SK-N-MC (cell line): ENCODE results near the gene OCA2.

ENCODE experiments used
- DNase-seq: peaks from one replicate; pipeline ENCODE4 v3.0.0-alpha.2; 2011; ENCODE audit warnings: low read depth, low spot score
- H3K27ac ChIP-seq: fragments of 200-600 bp; sonication (generic); 2 replicates; pipeline ENCODE4 v1.5.1; 2016; ENCODE audit warnings: mixed run types
- H3K36me3 ChIP-seq: fragments of 200-600 bp; sonication (generic); 2 replicates; pipeline ENCODE4 v1.6.1; 2017; ENCODE audit warnings: antibody characterized with exemption, low read length, mixed read lengths; ENCODE audit not compliant: insufficient read depth
- H3K4me3 ChIP-seq: fragments of 200-600 bp; sonication (generic); 2 replicates; pipeline ENCODE4 v1.5.1; 2016
- H3K9ac ChIP-seq: fragments of 200-600 bp; sonication (generic); 2 replicates; pipeline ENCODE4 v1.8.0; 2017; ENCODE audit warnings: mixed run types, mixed read lengths; ENCODE audit not compliant: insufficient read length
- H3K9me3 ChIP-seq: fragments of 200-600 bp; sonication (generic); 2 replicates; pipeline ENCODE4 v1.6.1; 2017; ENCODE audit warnings: low read depth, mild to moderate bottlenecking, antibody characterized with exemption, low read length, moderate library complexity, mixed read lengths
- EZH2 ChIP-seq: fragments of 200-600 bp; sonication (generic); IDR thresholded peaks from one replicate; pipeline ENCODE4 v1.6.1; 2017; ENCODE audit warnings: antibody characterized with exemption
- FOXP2 ChIP-seq: optimal IDR thresholded peaks from 2 replicates; pipeline ENCODE3; 2011; ENCODE audit warnings: mild to moderate bottlenecking, moderate library complexity; ENCODE audit not compliant: insufficient read depth; ENCODE audit errors: extremely low read length, control extremely low read depth
- POLR2AphosphoS5 ChIP-seq: IDR thresholded peaks from 2 replicates; pipeline ENCODE4 v1.6.1; 2012; ENCODE audit warnings: mild to moderate bottlenecking, low read depth, low read length, borderline replicate concordance

OCA2 gene

DNA sequence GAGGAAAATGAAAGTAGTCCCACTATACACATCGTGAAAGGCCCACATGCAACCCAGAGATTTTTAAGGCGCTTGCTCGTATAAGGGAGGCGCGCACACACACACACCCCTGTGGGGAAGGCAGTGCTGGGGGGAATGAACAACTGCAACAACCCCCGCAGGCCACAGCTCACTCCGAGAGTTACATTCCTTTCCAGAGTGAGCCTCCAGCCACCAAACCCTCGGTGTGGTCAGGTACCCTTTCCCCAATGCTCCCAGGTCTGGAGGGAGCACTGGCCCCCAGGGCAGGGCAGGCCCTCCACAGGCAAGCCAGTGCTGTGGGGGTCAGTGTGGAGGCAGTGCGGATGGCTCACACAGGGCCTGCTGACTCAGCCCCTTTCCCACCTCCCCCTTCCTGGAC, 115.6 kb downstream of the OCA2 start:
- Histone ChIP-seq H3K36me3 (no peaks in the 10 kb centered on the region), H3K9ac (no peak overlapping the region), H3K4me3 (no peak overlapping the region), H3K27ac (no peak overlapping the region), H3K9me3 (no peaks in the 10 kb centered on the region)
- DNase-seq, result no peak
- TF ChIP-seq FOXP2, result no peak
- TF ChIP-seq POLR2AphosphoS5, result no peak
- TF ChIP-seq EZH2, result no peak

DNA sequence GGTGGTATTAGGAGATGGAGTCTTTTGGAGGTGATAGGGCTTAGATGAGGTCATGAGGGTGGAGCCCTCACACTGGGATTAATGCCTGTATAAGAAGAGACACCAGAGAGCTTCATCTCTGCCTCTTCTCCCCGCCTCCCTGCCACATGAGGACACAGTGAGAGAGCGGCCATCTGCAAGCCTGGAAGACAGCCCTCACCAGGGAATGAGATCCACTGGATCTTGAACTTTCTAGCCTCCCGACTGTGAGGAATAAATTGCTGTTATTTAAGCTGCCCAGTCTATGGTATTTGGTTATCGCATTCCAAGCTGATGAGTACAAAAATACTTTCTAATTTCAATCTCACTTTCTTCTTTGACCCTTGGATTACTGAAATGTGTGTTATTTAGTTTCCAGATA, 121.4 kb downstream of the OCA2 start:
- DNase-seq, result no peak
- H3K9me3 ChIP-seq, result no peaks in the 10 kb centered on the region
- no peak overlapping the region for H3K27ac ChIP-seq
- no peak overlapping the region for H3K4me3 ChIP-seq
- TF ChIP-seq FOXP2 (no peak), EZH2 (no peak), POLR2AphosphoS5 (no peak)
- H3K36me3 ChIP-seq, result no peaks in the 10 kb centered on the region
- no peak overlapping the region for H3K9ac ChIP-seq

DNA sequence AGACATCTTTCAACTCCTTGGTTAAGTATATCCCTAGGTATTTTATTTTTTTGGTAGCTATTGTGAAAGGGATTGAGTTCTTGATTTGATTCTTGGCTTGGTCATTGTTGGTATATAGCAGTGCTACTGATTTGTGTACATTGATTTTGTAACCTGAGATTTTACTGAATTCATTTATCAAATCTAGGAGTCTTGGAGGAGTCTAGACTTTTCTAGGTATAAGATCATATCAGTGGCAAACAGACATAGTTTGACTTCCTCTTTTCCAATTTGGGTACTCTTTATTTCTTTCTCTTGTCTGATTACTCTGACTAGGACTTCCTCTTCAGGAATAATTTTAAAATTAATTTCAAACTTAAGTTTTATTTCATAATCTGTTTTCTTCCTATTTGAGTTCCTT, 125.2 kb downstream of the OCA2 start:
- Histone ChIP-seq H3K9ac (no peak overlapping the region), H3K36me3 (no peaks in the 10 kb centered on the region), H3K27ac (no peak overlapping the region), H3K4me3 (no peak overlapping the region), H3K9me3 (no peaks in the 10 kb centered on the region)
- no peak for DNase-seq
- TF ChIP-seq POLR2AphosphoS5 (no peak), EZH2 (no peak), FOXP2 (no peak)

DNA sequence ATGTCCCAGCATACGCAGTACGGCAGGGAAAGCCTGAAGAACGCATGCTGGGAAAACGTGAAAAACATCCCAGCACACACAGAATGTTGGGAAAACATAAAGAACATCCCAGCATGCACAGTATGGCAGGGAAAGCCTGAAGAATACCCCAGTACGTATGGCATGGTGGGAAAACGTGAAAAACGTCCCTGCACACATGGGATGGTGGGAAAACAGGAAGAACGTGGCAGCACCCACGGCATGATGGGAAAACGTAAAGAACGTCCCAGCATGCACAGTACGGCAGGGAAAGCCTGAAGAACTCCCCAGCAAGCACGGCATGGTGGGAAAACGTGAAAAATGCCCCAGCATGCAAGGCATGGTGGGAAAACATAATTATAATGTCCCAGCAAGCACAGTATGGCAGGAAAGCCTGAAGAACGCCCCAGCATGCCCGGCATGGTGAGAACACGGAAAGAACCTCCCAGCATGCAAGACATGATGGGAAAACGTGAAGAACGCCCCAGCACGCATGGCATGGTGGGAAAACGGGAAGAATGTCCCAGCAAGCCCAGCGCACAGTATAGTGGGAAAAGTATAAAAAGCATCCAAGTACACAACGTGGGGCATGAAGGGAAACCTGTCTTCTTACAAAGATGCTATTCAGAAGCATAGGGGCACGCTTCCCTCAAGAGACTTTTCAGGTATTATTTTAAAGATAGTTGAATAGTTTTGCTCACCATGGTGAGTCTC, 128.3 kb downstream of the OCA2 start:
- no peak for DNase-seq
- TF ChIP-seq FOXP2 (no peak), EZH2 (no peak), POLR2AphosphoS5 (no peak)
- Histone ChIP-seq H3K36me3 (no peaks in the 10 kb centered on the region), H3K9me3 (no peaks in the 10 kb centered on the region), H3K9ac (no peak overlapping the region), H3K27ac (no peak overlapping the region), H3K4me3 (no peak overlapping the region)

DNA sequence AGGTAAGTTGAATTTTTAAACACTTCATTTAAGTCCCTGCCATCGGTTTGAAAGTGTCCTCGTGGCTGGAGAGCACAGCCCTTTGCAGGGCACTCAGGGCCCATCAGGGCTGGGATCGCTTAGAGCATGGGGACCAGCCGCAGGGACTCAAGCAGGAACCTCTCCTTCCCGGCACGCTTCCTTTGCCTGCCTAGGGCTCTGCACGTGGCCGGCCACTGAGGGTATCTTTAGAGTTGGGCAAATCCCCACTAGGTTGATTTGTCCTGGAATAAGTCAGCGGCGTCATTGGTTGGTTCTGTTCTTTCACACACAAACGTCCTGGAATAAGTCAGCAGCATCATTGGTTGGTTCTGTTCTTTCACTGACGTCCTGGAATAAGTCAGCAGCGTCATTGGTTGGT, 131.6 kb downstream of the OCA2 start:
- TF ChIP-seq FOXP2, result no peak
- TF ChIP-seq EZH2, result no peak
- no peak for TF ChIP-seq POLR2AphosphoS5

DNA sequence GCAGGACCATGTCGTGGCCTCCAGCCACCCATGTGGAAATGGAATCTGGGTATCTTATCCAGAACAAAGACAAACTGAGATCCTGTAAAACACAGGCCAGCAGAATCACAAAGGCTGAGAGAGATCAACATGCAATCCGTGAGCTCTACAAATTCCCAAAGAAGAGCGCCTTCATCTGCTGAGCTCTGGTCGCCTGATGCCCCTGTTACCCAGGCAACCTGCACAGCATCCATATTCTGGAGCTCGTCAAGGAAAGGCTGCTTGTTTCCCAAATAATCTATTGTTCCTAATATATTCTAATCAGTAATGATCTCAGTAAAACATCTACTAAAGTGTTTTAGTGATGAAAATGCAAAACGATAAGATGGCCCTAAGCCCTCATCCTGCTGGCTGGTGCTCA, 133.6 kb downstream of the OCA2 start:
- Histone ChIP-seq H3K9me3 (no peaks in the 10 kb centered on the region), H3K27ac (no peak overlapping the region), H3K4me3 (no peak overlapping the region), H3K36me3 (no peaks in the 10 kb centered on the region), H3K9ac (no peak overlapping the region)
- TF ChIP-seq POLR2AphosphoS5 (no peak), FOXP2 (no peak), EZH2 (no peak)
- DNase-seq, result no peak

More for the DNA sequence above, 131.6 kb downstream of the OCA2 start:
- H3K36me3 ChIP-seq, result no peaks in the 10 kb centered on the region
- DNase-seq, result no peak
- no peak overlapping the region for H3K4me3 ChIP-seq
- H3K9me3 ChIP-seq, result no peaks in the 10 kb centered on the region
- H3K9ac ChIP-seq, result no peak overlapping the region
- H3K27ac ChIP-seq, result no peak overlapping the region

DNA sequence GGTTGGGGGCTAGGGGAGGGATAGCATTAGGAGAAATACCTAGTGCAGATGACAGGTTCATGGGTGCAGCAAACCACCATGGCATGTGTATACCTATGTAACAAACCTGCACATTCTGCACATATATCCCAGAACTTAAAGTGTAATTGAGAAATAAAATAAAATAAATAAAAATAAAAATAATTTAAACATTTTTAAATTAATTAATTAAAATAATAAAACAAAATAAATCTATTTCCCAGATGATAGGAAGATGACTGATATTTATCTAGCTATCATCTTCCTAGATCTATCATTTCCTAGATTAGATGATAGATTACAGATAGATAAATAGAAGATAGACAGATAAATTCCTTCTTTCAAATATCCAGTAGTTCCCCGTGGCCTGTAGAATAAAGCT, 137.3 kb downstream of the OCA2 start:
- H3K27ac ChIP-seq, result no peak overlapping the region
- no peaks in the 10 kb centered on the region for H3K36me3 ChIP-seq
- no peak for DNase-seq
- no peak overlapping the region for H3K4me3 ChIP-seq
- no peaks in the 10 kb centered on the region for H3K9me3 ChIP-seq
- no peak for TF ChIP-seq FOXP2
- TF ChIP-seq POLR2AphosphoS5, result no peak
- no peak for TF ChIP-seq EZH2
- no peak overlapping the region for H3K9ac ChIP-seq

DNA sequence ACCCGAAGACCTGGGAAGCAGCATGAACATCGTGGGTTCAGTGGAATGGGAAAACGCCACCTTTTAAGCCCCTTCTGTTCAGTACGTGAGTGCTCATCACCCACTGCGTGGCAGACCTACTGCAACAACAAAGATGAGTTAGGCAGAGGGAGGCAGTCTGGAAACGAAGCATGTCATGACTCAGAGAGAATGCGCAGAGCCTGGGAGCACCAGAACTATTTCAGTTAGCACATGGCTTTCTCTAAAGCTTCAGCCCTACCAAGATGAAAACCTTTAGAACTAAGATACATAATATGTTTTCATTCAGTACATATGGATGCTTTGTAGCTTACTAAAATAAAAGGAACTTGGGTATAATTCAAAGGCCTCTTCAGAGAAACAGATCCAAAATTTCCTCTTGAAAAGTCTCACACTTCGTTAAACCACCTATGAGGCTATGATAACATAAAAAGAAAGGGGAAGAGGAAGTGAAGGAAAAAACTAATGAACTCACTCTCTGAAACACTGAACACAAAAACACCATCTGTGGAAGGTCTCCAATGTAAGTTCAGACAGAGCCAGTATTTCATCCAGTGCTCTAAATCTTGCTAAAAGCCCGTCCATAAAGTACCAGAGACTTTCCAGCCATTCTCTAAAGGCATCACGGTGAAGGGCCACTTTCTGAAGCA, 140.1 kb downstream of the OCA2 start:
- no peak overlapping the region for H3K27ac ChIP-seq

DNA sequence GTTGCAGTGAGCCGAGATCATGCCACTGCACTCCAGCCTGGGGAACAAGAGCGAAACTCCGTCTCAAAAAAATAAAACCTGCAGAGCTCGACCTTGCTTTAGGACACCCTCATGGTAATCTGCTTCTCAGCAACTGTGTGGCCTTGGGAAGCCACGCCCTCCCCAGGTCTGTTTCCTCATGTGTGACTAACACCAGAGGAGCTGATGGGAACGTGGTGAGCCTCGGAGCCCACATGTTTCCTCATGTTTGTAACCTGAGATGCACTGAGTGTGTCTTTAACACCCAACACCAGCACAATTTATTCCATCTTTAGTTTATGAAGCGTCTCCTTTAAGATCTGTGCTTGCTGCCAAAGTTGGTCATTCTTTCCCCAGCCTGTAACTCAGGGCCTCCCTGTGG, 142.8 kb downstream of the OCA2 start:
- DNase-seq, result no peak
- no peak overlapping the region for H3K4me3 ChIP-seq
- TF ChIP-seq POLR2AphosphoS5 (no peak), FOXP2 (no peak), EZH2 (no peak)
- H3K36me3 ChIP-seq, result no peaks in the 10 kb centered on the region
- H3K27ac ChIP-seq, result no peak overlapping the region
- H3K9ac ChIP-seq, result no peak overlapping the region
- no peaks in the 10 kb centered on the region for H3K9me3 ChIP-seq

More for the DNA sequence above, 140.1 kb downstream of the OCA2 start:
- Histone ChIP-seq H3K9me3 (no peaks in the 10 kb centered on the region), H3K36me3 (no peaks in the 10 kb centered on the region), H3K9ac (no peak overlapping the region), H3K4me3 (no peak overlapping the region)
- no peak for DNase-seq
- TF ChIP-seq POLR2AphosphoS5 (no peak), EZH2 (no peak), FOXP2 (no peak)
